Measurements from ENCODE around the gene DDX31. TPM values are rescaled to one million over a fixed set of nuclear protein-coding genes. Genes with fewer than 3 reads are reported as not detected.
A peak's percentile ranks its signal among the peaks of the same experiment; 100 is the strongest.

Gene DDX31
- total and polyA plus RNA-seq, 7 donors = 5.5 to 12.4 (median 8.6) TPM

- no peak for TF ChIP-seq CTCF (IDR thresholded peaks at IDR 0.05)
- Histone ChIP-seq H3K36me3 (ENCODE audit: insufficient read depth in 1 of 2, low read depth in 1 of 2) (no peaks in the 10 kb centered on the region), H3K27me3 (ENCODE audit: insufficient read depth in 3 of 3, low read length in 2 of 3) (peaks cover 0 to 71% (median 9%) of the 10 kb centered on the region in 3 donors), H3K4me1 (no peaks in the 10 kb centered on the region), H3K27ac (no peak overlapping the region), H3K4me3 (no peak overlapping the region), H3K9me3 (no peaks in the 10 kb centered on the region)
- DNase-seq (peak in 1 of 2 donors; percentile 8), ATAC-seq (no peak)
- intact Hi-C loops (cut with DNase I) = no loop called here
- 45 to 49% (median 45%) methylated on average over 17 of the region's 17 CpGs for WGBS, 3 donors
These were observed 120.8 kb downstream of the DDX31 start for GRCh38 chr9:132548751-132549640.

DNA sequence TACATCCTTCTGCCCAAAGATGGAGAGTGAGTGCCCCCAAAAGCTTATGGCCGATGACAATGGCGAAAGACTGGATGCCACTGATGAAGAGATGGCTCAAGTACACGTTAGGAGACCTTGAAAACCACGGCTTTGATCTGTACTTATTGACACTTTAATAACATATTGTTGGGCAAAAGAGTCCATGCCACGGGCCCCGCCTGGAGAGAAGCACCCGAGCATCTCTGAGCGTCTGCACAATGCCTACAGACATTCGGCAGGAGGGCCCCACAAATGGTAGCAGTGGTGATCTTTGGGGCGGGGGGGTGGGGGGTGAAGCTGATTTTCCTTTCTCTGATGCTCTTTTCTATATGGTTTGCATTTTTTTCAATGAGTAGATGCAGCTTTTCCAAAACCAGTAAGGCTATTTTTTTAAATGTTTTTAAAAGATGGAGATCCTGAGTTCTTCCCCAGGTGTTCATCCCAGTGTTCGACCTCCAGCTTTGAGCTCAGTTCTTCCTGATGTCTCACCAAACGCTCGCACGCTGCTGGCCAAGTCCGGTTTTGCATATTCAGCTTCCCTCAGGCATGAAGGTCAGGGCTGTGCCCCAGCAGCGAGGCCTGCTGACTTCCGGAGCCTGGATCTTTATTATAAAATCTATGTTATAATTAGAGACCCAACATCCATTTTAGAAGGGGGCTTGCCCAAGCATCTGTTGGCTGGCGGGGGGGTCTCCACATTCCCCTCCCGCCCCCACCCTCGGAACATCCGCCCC lies 121.6 kb downstream of the DDX31 start:
- ATAC-seq (no peak), DNase-seq (peak in 1 of 2 donors; percentile 13)
- intact Hi-C loops (cut with DNase I) = no loop called here
- no peak for TF ChIP-seq CTCF (IDR thresholded peaks at IDR 0.05)
- no peaks in the 10 kb centered on the region for H3K9me3 ChIP-seq
- H3K4me1 ChIP-seq = no peaks in the 10 kb centered on the region
- H3K4me3 ChIP-seq = no peak overlapping the region
- no peaks in the 10 kb centered on the region for H3K36me3 ChIP-seq (ENCODE audit: insufficient read depth in 1 of 2, low read depth in 1 of 2)
- 67 to 72% (median 70%) methylated on average over 21 of the region's 21 CpGs for WGBS, 3 donors
- H3K27me3 ChIP-seq (ENCODE audit: insufficient read depth in 3 of 3, low read length in 2 of 3) = peaks cover 0 to 63% (median 9%) of the 10 kb centered on the region in 3 donors
- H3K27ac ChIP-seq = no peak overlapping the region

GRCh38 chr9:132547436-132547835 lies 122.3 kb downstream of the DDX31 start:
- intact Hi-C loops (cut with DNase I) = no loop called here

DNA sequence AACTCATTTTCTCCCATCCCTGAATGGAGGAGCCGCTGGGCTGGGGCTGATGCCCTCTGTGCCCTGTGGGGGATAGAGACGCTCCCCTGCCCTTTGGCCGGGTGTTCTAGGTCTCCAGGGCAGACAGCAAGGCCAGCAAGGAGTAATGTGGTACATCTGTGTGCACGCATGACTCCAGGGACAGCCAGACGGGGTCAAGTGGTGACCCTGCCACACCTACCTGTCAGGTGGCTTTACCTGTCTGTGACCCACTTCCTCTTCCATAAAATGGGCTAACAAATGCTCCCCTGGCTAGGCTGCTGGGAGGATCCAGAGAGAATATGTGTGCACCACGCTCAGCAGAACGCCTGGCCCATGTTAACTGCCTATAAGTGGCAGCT lies 122.7 kb downstream of the DDX31 start:
- Histone ChIP-seq H3K4me3 (no peak overlapping the region), H3K27me3 (ENCODE audit: insufficient read depth in 3 of 3, low read length in 2 of 3) (peaks cover 0 to 53% (median 9%) of the 10 kb centered on the region in 3 donors), H3K9me3 (no peaks in the 10 kb centered on the region), H3K27ac (no peak overlapping the region), H3K36me3 (ENCODE audit: insufficient read depth in 1 of 2, low read depth in 1 of 2) (no peaks in the 10 kb centered on the region), H3K4me1 (no peaks in the 10 kb centered on the region)
- intact Hi-C loops (cut with DNase I) = no loop called here
- no peak for TF ChIP-seq CTCF (IDR thresholded peaks at IDR 0.05)
- WGBS, 3 donors = 67 to 86% (median 70%) methylated on average over 7 of the region's 7 CpGs
- ATAC-seq (no peak), DNase-seq (peak in 1 of 2 donors; percentile 27)

More at GRCh38 chr9:132547436-132547835, 122.3 kb downstream of the DDX31 start:
- Histone ChIP-seq H3K36me3 (ENCODE audit: insufficient read depth in 1 of 2, low read depth in 1 of 2) (no peaks in the 10 kb centered on the region), H3K9me3 (no peaks in the 10 kb centered on the region), H3K4me1 (no peaks in the 10 kb centered on the region), H3K4me3 (no peak overlapping the region), H3K27ac (no peak overlapping the region), H3K27me3 (ENCODE audit: insufficient read depth in 3 of 3, low read length in 2 of 3) (peaks cover 0 to 56% (median 9%) of the 10 kb centered on the region in 3 donors)
- no peak for TF ChIP-seq CTCF (IDR thresholded peaks at IDR 0.05)
- 79 to 87% (median 83%) methylated on average over 13 of the region's 13 CpGs for WGBS, 3 donors
- DNase-seq (no peak), ATAC-seq (no peak)
